COR-L47 (cell line): ENCODE data around the gene FGF19.
A peak's percentile ranks its signal among the peaks of the same experiment; 100 is the strongest.

ENCODE experiments used
- DNase-seq: peaks from one replicate; lab custom pipeline; 2025; lab: John Stamatoyannopoulos, UW

The FGF19 gene

DNA sequence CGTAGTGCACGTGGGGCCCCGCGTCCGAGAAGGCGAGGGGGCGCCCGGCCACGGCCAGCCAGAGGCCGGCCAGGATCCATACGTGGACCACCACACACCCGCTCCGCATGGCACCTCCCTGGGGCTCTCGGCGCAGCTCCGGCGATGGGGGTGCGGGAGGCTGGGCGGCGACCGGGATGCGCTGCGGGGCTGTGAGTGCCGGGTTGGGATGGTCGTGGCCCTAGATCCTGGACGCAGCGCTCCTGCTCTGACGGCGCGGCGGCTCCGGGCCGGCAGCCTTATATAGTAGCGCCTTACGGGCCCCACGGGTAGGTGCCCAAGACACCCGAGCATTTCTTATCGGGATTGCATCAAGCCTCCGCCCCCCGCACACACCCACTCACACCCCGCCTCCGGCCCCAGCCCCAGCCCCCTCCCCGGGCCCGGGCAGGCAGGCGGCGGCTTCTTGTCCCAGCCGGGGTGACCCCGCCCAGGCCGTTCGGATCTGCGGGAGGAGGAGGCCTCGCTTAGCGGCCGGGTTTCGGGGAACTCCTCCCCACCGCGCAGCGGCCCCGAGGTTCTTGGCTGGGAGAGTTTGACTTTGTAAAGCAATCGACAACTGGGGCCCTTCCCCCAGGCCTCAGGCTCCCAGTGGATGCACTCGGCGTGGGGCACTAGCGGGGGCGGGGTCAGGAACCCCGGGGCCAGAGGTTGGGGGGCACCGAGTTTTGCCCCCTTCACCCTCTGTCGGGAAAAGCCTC lies at the start of gene FGF19:
Gene FGF19 (minus strand): TSS at position 255 of the 740 bp plus-strand sequence. CDS start 146 bp downstream, at position 109.
- DNase-seq: no peak

DNA sequence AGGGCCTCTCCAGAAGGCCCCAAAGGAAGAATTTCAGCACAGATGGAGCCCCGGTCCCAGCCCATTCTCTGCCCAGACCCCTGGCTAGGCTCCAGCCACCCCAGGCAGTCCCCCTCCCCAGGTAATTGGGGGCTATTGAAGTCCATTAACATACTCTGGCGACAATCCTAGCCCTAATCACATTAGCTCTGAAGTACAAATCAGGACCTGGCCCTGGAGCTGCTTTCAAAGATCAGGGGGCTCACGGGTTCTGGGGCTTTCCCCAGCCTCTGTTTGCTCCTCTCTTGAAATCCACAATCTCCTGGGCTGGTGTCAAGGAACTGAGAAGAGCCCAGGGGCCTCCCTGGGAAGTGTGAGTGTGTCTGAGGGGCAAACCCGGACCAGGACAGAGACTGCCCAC lies 49.1 kb upstream of the FGF19 start:
- no peak for DNase-seq

DNA sequence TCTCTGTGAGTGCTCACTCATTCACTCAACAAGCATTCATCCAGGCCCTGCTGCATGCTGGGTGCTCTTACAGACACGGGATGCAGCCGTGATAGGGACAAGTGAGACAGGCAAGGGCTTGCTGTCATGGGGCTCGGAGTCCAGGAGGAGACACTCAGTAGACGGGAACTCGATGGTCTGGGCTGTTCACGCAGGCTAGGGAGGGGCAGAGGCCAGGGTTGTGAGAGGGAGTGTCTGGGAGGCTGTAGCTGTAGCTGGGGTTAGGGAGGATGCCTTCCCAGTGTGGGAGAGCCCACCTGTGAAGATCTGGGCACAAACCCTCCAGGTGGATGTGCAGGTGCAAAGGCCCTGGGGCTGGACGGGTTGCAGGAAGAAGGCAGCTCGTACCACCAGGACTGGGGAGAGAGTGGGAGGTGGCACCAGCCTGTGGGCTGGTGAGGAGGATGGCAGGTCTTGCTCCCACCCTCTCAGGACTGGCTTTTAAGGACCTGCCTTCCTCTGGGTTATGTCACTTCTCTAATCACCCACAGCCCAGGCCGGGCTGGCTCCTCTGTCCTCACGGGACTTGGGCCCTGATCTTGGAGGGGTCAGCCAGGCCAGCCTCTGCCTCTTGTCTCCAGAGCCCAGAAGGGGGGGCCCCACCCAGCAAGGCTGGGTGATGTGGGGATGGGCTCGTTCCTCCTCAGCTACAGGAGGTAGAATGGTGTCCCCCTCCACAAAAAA lies 47.2 kb upstream of the FGF19 start:
- DNase-seq: no peak

DNA sequence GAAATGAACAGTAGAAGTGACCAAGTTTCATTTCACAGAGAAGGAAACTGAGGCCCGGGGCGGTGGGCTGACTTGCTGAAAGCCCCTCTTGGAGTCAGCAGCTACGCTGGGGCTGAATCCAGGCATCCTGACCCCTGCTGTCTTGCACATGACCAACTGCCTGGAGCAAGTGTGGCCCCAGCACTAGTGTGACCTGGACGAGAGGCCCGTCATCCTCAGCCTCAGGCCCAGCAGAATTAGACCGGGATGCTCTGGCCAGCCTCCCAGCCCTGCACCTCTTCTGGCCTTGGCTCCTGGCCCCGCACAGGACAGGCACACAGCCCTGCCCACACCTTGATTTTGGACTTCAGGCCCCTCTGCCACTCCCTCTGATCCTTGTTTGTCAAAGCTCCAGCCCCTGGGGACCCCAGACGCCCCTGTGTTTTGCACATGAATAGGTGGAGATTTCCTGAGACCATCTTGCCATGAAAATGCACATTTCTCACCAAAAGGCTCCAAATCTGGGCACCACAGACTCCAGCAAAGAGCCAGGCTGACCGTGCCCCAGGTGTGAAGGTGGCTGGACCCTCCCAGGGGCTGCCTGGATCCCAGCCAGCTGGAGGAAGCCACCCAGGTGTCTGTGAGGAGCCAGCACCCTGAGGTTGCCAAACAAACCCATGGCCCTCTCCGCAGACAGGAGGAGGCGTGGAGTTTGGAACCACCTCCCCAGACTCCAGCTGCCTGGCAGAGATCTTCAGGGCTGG lies 46.5 kb upstream of the FGF19 start:
- no peak for DNase-seq

- no peak for DNase-seq
These were observed 44.8 kb upstream of the FGF19 start for GRCh38 chr11:69748637-69749036.

GRCh38 chr11:69746752-69747742 lies 43.2 kb upstream of the FGF19 start:
- DNase-seq: no peak

GRCh38 chr11:69746140-69746539 lies 42.3 kb upstream of the FGF19 start:
- DNase-seq: no peak

DNA sequence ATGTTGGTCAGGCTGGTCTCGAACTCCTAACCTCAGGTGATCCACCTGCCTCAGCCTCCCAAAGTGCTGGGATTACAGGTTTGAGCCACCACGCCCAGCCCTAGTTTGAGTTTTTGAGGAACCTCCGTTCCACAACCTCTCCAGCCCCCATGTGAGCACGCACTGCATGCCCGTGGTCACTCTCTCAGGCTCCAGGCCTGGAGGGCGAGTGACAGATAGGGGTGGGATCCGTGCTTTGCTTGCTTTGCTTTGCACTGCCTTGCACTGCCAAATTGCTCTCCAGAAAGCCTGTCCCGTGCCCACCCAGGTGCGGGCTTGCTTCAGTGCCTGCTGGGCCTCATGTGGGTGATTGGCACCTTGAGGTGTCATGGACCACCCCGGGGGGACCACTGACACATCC lies 41.4 kb upstream of the FGF19 start:
- no peak for DNase-seq

DNA sequence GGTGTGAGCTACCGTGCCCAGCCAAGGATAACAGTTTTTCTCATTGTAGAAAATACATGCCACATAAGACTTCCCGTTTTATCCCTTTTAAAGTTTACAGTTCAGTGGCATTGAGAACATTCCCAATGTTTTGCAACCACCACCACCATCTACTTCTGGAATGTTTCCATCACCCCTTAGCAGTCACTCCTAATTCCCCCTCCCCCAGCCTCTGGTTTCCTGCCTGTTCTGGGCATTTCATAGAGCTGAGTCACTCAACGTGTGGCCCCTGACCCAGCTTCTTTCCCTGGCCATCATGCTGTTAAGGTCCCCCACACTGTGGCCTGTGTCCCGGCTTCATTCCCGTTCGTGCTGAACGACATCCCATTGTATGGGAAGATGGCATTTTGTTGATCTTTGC lies 40.6 kb upstream of the FGF19 start:
- no peak for DNase-seq

- DNase-seq: no peak
These were observed 31.0 kb upstream of the FGF19 start for GRCh38 chr11:69734841-69735240.

DNA sequence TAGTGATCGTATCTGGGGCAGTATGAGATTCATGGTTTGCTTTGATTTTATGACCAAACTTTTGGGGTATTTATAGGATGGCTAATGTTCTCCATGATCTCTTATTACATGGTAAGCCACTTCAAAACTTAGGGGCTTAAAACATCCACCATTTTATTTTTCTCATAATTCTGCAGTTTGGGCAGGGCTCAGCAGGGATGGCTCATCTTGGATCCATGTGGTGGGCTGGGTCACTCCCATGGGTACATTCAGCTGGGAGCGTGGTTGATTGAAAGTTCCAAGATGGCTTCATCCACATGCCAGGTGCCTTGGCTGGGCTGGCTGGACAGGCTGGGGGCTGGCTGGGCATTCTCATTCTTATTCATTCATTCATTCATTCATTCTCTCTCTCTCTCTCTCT lies 30.5 kb upstream of the FGF19 start:
- DNase-seq: no peak

DNA sequence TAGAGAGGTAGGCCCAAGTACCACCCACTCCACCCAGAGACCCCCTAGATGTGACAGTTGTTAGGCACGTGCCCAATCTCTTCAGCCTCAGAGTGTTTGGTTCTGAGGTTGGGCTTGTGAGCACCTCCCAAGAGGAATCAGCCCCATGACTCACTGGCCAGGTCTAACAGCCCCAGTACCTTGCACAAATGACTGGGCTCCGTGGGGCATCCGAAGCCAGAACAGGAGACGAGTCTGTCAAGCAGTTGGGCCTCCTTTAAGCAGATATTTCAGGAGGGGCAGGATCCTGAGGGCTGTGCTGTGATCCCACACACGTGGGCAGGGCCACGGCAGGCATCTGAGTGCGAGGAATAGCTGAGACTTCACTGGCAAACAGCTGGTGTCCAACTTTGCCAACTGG lies 29.1 kb upstream of the FGF19 start:
- no peak for DNase-seq

DNA sequence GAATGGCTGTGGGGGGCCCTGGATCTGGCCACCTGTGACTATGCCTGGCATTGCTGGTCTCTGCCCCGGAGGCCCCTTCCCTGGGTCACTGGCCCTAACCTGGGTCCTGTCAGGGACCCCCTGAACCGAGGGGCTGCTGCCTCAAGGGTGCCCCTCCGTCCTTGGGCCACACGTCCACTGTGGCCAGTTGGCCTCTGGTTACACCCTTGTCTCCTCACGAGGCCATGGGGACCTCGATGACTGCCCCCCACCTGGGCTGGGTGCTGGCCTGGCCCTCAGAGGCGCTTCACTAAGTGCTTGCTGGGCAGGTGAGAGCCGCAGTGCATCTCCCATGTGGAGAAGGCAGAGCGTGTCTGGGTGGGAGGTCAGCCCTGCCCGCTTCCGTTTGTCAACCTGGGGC lies 27.3 kb upstream of the FGF19 start:
- no peak for DNase-seq

- DNase-seq: no peak
These were observed 26.7 kb upstream of the FGF19 start for GRCh38 chr11:69730500-69730899.

GRCh38 chr11:69729252-69729651 lies 25.4 kb upstream of the FGF19 start:
- no peak for DNase-seq

DNA sequence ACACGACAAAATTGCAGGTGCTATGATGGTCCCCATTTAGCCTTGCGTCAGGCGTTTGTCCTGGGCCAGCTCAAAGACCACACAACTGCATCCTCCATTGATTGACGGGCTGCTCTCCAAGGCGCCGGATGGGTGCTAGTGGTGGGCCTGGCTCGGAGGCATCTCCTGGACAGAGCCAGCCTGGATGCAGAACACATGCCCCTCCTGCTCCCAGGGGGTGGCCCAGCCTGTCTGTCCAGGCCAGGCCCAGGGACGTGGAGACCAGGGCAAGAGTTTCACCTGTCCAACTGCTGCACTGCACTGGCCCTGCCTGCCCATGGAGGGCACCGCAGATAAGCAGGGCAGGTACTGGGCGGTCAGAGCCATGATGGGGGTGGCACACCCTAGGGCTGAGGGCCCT lies 23.4 kb upstream of the FGF19 start:
- no peak for DNase-seq

DNA sequence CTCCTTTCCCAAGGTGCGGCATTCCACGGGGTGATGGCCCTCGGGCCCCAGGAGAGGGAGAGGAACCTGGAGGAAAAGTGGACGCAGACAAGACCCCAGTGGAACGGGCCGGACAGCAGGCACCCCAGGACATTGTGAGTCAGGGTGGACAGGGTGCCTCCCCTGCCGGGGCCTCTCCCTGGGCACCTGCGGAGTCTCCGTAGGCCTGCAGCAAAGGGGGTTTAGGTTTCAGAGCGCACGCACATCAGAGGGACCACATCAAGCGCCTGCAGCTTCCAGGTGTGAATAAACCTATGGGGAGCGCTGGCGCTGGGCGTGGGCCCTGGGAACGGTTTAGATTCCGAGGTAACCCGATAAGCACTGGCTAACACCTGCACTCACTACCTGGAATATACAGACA lies 22.7 kb upstream of the FGF19 start:
- no peak for DNase-seq

DNA sequence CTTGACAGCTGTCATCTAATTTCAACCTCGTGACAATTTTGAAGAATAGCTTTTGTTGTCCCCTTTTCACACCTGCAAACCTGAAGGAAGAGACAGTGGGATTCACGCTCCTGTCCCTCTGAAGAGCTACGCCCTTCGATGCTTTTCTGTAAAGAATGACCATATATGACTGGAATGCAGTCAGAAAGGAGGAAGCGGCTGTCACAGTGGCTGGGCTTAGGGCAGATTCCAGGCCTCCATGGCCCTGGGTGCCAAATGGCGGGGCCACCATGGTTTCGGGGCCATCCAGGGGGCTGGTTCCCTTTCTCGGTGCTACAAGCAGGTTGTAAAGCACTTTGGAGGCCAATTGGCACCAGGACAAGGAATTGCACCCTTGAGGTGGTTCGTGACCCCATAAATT lies 22.2 kb upstream of the FGF19 start:
- DNase-seq: no peak

DNA sequence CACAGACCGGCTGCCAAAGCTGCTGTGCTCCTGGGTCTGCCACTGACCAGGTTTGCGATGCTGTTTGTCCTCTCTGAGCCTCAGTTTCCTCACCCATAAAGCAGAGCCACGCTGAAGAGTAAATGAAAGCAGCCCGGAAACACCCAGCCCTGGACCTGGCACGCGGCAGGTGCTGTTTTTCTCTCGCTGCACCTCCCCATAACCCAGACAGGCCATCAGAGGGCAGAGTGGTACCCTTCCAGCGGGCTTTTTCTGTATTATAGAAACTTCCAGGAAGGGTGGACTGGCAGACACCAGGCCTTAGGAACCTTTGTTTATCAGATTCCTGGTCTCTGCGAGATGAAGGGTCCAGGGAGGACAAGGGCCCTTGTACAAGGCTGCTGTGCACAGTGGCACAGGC lies 17.9 kb upstream of the FGF19 start:
- DNase-seq: peak; percentile 11

DNA sequence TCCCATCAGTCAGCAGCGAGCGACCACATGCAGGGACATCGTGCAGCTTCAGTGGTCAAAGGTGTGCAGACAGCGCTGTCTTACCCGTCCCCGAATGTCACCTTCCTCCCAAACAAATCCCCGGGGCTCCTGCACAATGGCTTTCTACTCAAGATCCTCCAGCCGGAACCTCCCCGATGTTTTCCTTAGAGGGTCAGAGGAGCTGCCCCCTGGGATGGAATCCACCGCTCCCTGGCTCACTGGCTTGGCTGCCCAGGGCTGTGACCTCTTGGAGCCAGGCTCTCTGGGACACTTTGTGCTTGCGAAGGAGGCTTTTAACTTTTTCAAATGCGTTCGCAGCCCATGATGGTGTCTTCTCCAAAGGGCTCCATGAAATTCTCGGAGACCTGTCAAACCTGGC lies 17.3 kb upstream of the FGF19 start:
- DNase-seq: no peak

- DNase-seq: no peak
These were observed 15.1 kb upstream of the FGF19 start for GRCh38 chr11:69718912-69719311.

DNA sequence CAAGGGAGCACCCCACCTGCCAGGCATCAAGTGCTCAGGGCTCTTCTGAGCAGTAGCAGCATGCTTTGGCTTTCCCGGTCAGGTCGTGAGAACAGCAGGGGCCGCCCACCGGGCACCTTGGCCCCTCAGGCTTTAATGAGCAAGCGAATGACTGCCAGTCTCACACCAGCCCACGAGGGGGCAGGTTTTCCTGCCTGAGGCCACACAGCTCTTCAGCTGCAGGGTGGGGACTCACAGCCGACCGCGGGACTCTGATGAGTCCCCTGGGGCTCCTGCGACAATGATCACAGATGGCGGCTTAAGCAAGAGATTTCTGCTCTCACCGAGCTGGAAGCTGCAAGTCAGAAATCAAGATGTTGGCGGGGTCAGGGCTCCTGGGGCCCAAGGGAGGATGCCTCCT lies 14.3 kb upstream of the FGF19 start:
- peak; percentile 39 for DNase-seq
